Osteoblast (primary cell): ENCODE measurements around the gene TMEM229B. TPM values are rescaled to one million over a fixed set of nuclear protein-coding genes. Genes with fewer than 3 reads are reported as not detected.

Source experiments
- DNase-seq: peaks from one replicate; pipeline ENCODE4 v3.0.0; 2011; ENCODE audit warnings: low spot score, mixed read lengths; ENCODE audit not compliant: insufficient read length; ENCODE audit errors: missing footprints
- H2AFZ ChIP-seq: 2 replicates; pipeline ENCODE4 v1.6.0; 2011; ENCODE audit warnings: mild to moderate bottlenecking, low read length
- H3K27ac ChIP-seq: 2 replicates; pipeline ENCODE4 v1.5.1; 2011; ENCODE audit warnings: mild to moderate bottlenecking, low read depth, low read length, moderate library complexity
- H3K27me3 ChIP-seq: 2 replicates; pipeline ENCODE4 v1.6.0; 2012; ENCODE audit warnings: mild to moderate bottlenecking, control low read depth, inconsistent platforms, low read length, moderate library complexity; ENCODE audit not compliant: insufficient read depth
- H3K36me3 ChIP-seq: 2 replicates; pipeline ENCODE4 v1.5.1; 2011; ENCODE audit warnings: mild to moderate bottlenecking, low read length, control low read depth, moderate library complexity; ENCODE audit not compliant: insufficient read depth
- H3K4me1 ChIP-seq: 2 replicates; pipeline ENCODE4 v1.5.1; 2011; ENCODE audit warnings: mild to moderate bottlenecking, low read length, control low read depth, moderate library complexity; ENCODE audit not compliant: insufficient read depth
- H3K4me2 ChIP-seq: 2 replicates; pipeline ENCODE4 v1.6.0; 2011; ENCODE audit warnings: mild to moderate bottlenecking, low read length; ENCODE audit not compliant: insufficient read depth
- H3K4me3 ChIP-seq: fragments of 200-600 bp; sonication (generic); 3 replicates; pipeline ENCODE4 v1.5.1; 2012; ENCODE audit warnings: mild to moderate bottlenecking, low read length, inconsistent platforms; ENCODE audit not compliant: insufficient read depth
- H3K79me2 ChIP-seq: 2 replicates; pipeline ENCODE4 v1.6.0; 2012; ENCODE audit warnings: mild to moderate bottlenecking, low read length, control low read depth, inconsistent platforms; ENCODE audit not compliant: insufficient read depth
- H3K9me3 ChIP-seq: 2 replicates; pipeline ENCODE4 v1.5.1; 2011; ENCODE audit warnings: low read depth, low read length, control low read depth
- H4K20me1 ChIP-seq: 2 replicates; pipeline ENCODE4 v1.6.0; 2012; ENCODE audit warnings: mild to moderate bottlenecking, low read length, control low read depth; ENCODE audit not compliant: insufficient read depth
- CTCF ChIP-seq: IDR thresholded peaks from 2 replicates; pipeline ENCODE4 v1.5.1; 2011; ENCODE audit warnings: mild to moderate bottlenecking, low read depth, low read length, moderate library complexity; ENCODE audit errors: extremely low read depth
- total RNA-seq: library from RNA; depleted of rRNA; stranded (reverse); fragments of >200 nt; gene quantifications from 2 replicates; pipeline ENCODE4 v1.2.3, GENCODE V29; 2012

TMEM229B gene
- total RNA-seq, 1 donor = 5.8 TPM

- H3K27ac ChIP-seq = no peak overlapping the region
Measured at GRCh38 chr14:67464377-67464776, 24.1 kb downstream of the TMEM229B start.

DNA sequence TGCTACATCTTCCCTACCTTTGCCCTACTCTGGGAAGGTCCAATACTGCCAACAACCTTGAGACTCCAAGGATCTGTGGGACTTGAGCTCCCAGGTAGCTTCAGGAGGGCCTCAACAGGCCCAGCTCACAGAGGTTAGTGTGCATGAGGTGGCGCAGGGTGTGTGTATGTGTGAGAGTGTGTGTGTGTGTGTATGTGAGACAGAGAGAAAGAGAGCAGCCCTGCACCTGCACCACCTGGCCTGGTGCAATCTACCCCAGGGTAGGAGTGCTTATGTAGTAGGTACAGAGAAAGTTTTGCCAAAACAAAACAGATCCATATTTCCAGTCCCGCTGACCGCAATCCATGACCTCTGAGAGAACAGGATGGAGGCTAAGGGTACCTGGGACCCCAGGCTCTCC lies 24.6 kb downstream of the TMEM229B start:
- no peak overlapping the region for H3K4me2 ChIP-seq
- H3K27me3 ChIP-seq = peaks cover 43% of the 10 kb centered on the region
- no peak for TF ChIP-seq CTCF
- H3K9me3 ChIP-seq = no peaks in the 10 kb centered on the region
- no peaks in the 10 kb centered on the region for H3K4me1 ChIP-seq
- DNase-seq = no peak
- H3K27ac ChIP-seq = no peak overlapping the region
- no peaks in the 10 kb centered on the region for H3K79me2 ChIP-seq
- H3K36me3 ChIP-seq = no peaks in the 10 kb centered on the region
- H3K4me3 ChIP-seq = no peak overlapping the region
- H2AFZ ChIP-seq = no peak overlapping the region
- no peaks in the 10 kb centered on the region for H4K20me1 ChIP-seq

More at GRCh38 chr14:67464377-67464776, 24.1 kb downstream of the TMEM229B start:
- no peak for DNase-seq
- no peaks in the 10 kb centered on the region for H3K79me2 ChIP-seq
- H3K9me3 ChIP-seq = no peaks in the 10 kb centered on the region
- no peaks in the 10 kb centered on the region for H3K4me1 ChIP-seq
- H3K36me3 ChIP-seq = no peaks in the 10 kb centered on the region
- peaks cover 40% of the 10 kb centered on the region for H3K27me3 ChIP-seq
- TF ChIP-seq CTCF = no peak
- H3K4me3 ChIP-seq = no peak overlapping the region
- no peak overlapping the region for H3K4me2 ChIP-seq
- no peak overlapping the region for H2AFZ ChIP-seq
- H4K20me1 ChIP-seq = no peaks in the 10 kb centered on the region

DNA sequence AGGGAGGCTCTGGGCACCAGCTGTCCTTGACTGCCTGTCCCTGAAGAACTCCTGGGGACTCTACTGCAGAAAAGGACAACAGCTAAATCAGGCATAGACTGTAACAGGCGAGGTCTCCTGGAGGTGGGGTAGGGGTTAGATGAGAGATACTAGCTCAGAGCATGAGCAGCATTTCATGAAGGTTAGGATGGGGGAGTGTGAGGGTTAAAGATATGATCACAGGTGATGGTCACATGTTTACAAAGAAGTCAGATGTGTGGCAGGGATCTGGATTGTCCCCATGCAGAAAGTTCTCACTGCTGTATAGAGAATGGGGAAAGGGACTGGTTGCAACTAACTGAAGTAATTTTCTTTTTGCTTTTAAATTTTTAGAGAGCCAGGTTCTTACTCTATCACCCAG lies 26.5 kb downstream of the TMEM229B start:
- Histone ChIP-seq H3K4me2 (no peak overlapping the region), H2AFZ (no peak overlapping the region), H3K4me3 (no peak overlapping the region), H3K4me1 (no peaks in the 10 kb centered on the region), H3K79me2 (no peaks in the 10 kb centered on the region), H3K27ac (no peak overlapping the region), H3K27me3 (peaks cover 50% of the 10 kb centered on the region), H3K9me3 (no peaks in the 10 kb centered on the region), H4K20me1 (no peaks in the 10 kb centered on the region), H3K36me3 (no peaks in the 10 kb centered on the region)
- no peak for DNase-seq
- no peak for TF ChIP-seq CTCF

- Histone ChIP-seq H3K4me2 (no peak overlapping the region), H3K4me1 (no peaks in the 10 kb centered on the region), H3K79me2 (no peaks in the 10 kb centered on the region), H2AFZ (peak overlapping the region; percentile 44), H3K27ac (no peak overlapping the region), H3K36me3 (no peaks in the 10 kb centered on the region), H3K9me3 (no peaks in the 10 kb centered on the region), H4K20me1 (no peaks in the 10 kb centered on the region), H3K4me3 (no peak overlapping the region), H3K27me3 (peaks cover 50% of the 10 kb centered on the region)
- no peak for TF ChIP-seq CTCF
- DNase-seq = no peak
Measured at GRCh38 chr14:67461341-67461985, 27.1 kb downstream of the TMEM229B start.
